K562 (cell line): Measurements from ENCODE around the gene SLC39A3. TPM values are rescaled to one million over a fixed set of nuclear protein-coding genes. Genes with fewer than 3 reads are reported as not detected.

ENCODE experiments used
- BACH1 ChIP-seq: fragments of 200-800 bp; sonication (Bioruptor generic); IDR thresholded peaks from 2 replicates; pipeline ENCODE4 v1.6.1; 2016; ENCODE audit warnings: missing genetic modification characterization, missing compliant biosample characterization
- CBFA2T3 ChIP-seq: fragments of 450-650 bp; IDR thresholded peaks from 2 replicates; pipeline ENCODE4 v1.6.1; 2017
- CCNT2 ChIP-seq: IDR thresholded peaks from 2 replicates; pipeline ENCODE4 v1.6.1; 2011; ENCODE audit warnings: borderline replicate concordance, low read depth, mild to moderate bottlenecking, moderate library complexity, mixed read lengths, low read length; ENCODE audit not compliant: insufficient read length; ENCODE audit errors: extremely low read depth
- CUX1 ChIP-seq: fragments of 200-800 bp; sonication (Bioruptor generic); IDR thresholded peaks from 2 replicates; pipeline ENCODE4 v1.6.1; 2016; ENCODE audit warnings: missing genetic modification characterization, missing compliant biosample characterization
- GABPB2 ChIP-seq: fragments of 250-450 bp; sonication (Bioruptor Pico); conservative IDR thresholded peaks from 2 replicates; pipeline ENCODE4 v1.5.1; 2021; ENCODE audit warnings: mild to moderate bottlenecking
- HEY1 ChIP-seq: fragments of 250-450 bp; sonication (Bioruptor Pico); IDR thresholded peaks from 2 replicates; pipeline ENCODE4 v1.5.0; 2020; ENCODE audit warnings: mild to moderate bottlenecking, moderate library complexity, borderline replicate concordance
- LEF1 ChIP-seq: fragments of 450-650 bp; IDR thresholded peaks from 2 replicates; pipeline ENCODE4 v1.6.1; 2016; ENCODE audit warnings: mild to moderate bottlenecking
- MEF2D ChIP-seq: conservative IDR thresholded peaks from 2 replicates; pipeline ENCODE4 v1.6.1; 2016; ENCODE audit warnings: low read depth, missing genetic modification characterization, missing compliant biosample characterization
- NCOA1 ChIP-seq: fragments of 450-650 bp; IDR thresholded peaks from 2 replicates; pipeline ENCODE4 v1.6.1; 2016; ENCODE audit warnings: low read depth
- NFE2L1 ChIP-seq: fragments of 450-650 bp; IDR thresholded peaks from 2 replicates; pipeline ENCODE4 v1.6.1; 2016; ENCODE audit warnings: missing genetic modification characterization, low read depth, mild to moderate bottlenecking, missing compliant biosample characterization, moderate library complexity, borderline replicate concordance
- SP1 ChIP-seq: sonication (generic); formaldehyde crosslinking; IDR thresholded peaks from 2 replicates; pipeline ENCODE4 v1.8.1; 2022; ENCODE audit warnings: mild to moderate bottlenecking, missing genetic modification reagents
- TSC22D4 ChIP-seq: fragments of 450-650 bp; IDR thresholded peaks from 2 replicates; pipeline ENCODE4 v1.6.1; 2016; ENCODE audit warnings: missing genetic modification characterization, missing biosample characterization, control low read depth
- ZBTB40 ChIP-seq, 2 experiments: fragments of 450-650 bp in 1 of 2; sonication (generic) in 1 of 2; formaldehyde crosslinking in 1 of 2; IDR thresholded peaks; 2 replicates each; pipeline versions ENCODE4 v1.7.1 to v1.9.0; 2016 to 2022; ENCODE audit warnings: inconsistent platforms in 1 of 2, mild to moderate bottlenecking in 1 of 2, missing genetic modification reagents in 1 of 2
- polyA plus RNA-seq, 8 experiments: library from polyadenylated mRNA; depleted of rRNA in 4 of 8; stranded (reverse) in 5 of 8; unstranded in 3 of 8; fragments of >200 nt; fragmentation: Nextera tagmentation in 2 of 8; fragmentation: Illumina TruSeq in 1 of 8; extraction: Ambion mirVana in 2 of 8; extraction: Trizol in 1 of 8; gene quantifications; 2 replicates each; pipeline versions ENCODE4 v1.2.1 to v1.2.3, GENCODE V29; 2011 to 2014; ENCODE audit warnings: inconsistent platforms in 1 of 8, missing spikeins in 1 of 8
- total RNA-seq, 7 experiments: library from RNA; depleted of rRNA in 6 of 7; stranded (reverse); fragments of >200 nt in 6 of 7; fragmentation: Illumina TruSeq in 2 of 7; extraction: Trizol in 2 of 7; gene quantifications; 2 replicates each; pipeline versions ENCODE4 v1.2.1 to v1.2.3, GENCODE V29; 2011 to 2021; ENCODE audit warnings: low replicate concordance in 1 of 7

SLC39A3 gene
- total and polyA plus RNA-seq, 9 of the 15 experiments (the other 6 are each of a cell fraction or from before 2014, with no cell fraction given), result 2.3 to 215 (median 127) TPM

- TF ChIP-seq ZBTB40 (IDR thresholded peaks at IDR 0.05) (peak; percentile 97), ZBTB40 (CRISPR knock-in tag; IDR thresholded peaks at IDR 0.05) (peak; percentile 78), LEF1 (0 out of 2 replicates have a peak, but pooled peaks have one; percentile 15), CUX1 (CRISPR knock-in tag) (no peak), TSC22D4 (tag) (no peak), SP1 (CRISPR knock-in tag) (peak; percentile 93), BACH1 (tag) (no peak), NCOA1 (no peak), NFE2L1 (no peak), CBFA2T3 (peak; percentile 74), CCNT2 (peak; percentile 33), MEF2D (tag) (peak; percentile 53; the same call in 1 of the 2 replicates), HEY1 (CRISPR knock-in tag) (no peak), GABPB2 (no peak)
These were observed 43.3 kb upstream of the SLC39A3 start, which contains the start of gene SGTA (continued) for GRCh38 chr19:2782936-2783780.
